MM.1S (cell line): ENCODE measurements around the gene ASIC4.

Experiments
- DNase-seq: peaks from one replicate; pipeline ENCODE4 v3.0.0-alpha.2; 2015
- H2AFZ ChIP-seq: fragments of 300-600 bp; sonication (generic); 2 replicates; pipeline ENCODE4 v1.6.0; 2016; ENCODE audit warnings: antibody characterized with exemption, low read length
- H3F3A ChIP-seq: fragments of 300-600 bp; sonication (generic); 2 replicates; pipeline ENCODE4 v1.6.1; 2016; ENCODE audit warnings: mild to moderate bottlenecking, antibody characterized with exemption, low read length, moderate library complexity, mixed read lengths; ENCODE audit not compliant: insufficient read depth
- H3K27ac ChIP-seq: fragments of 300-600 bp; sonication (generic); 2 replicates; pipeline ENCODE4 v1.5.1; 2016; ENCODE audit warnings: mild to moderate bottlenecking, low read length
- H3K27me3 ChIP-seq: fragments of 300-600 bp; sonication (generic); replicated peaks from 2 replicates; pipeline ENCODE4 v1.6.0; 2016; ENCODE audit warnings: low read length; ENCODE audit not compliant: insufficient read depth
- H3K36me3 ChIP-seq: fragments of 300-600 bp; sonication (generic); replicated peaks from 2 replicates; pipeline ENCODE4 v1.6.1; 2016; ENCODE audit warnings: mild to moderate bottlenecking, low read length, mixed read lengths; ENCODE audit not compliant: insufficient read depth
- H3K4me1 ChIP-seq: fragments of 300-600 bp; sonication (generic); 2 replicates; pipeline ENCODE4 v1.6.1; 2016; ENCODE audit warnings: low read length, mixed read lengths
- H3K4me2 ChIP-seq: fragments of 300-600 bp; sonication (generic); 2 replicates; pipeline ENCODE4 v1.6.0; 2016; ENCODE audit warnings: low read depth, low read length
- H3K4me3 ChIP-seq: fragments of 300-600 bp; sonication (generic); 2 replicates; pipeline ENCODE4 v1.5.1; 2016; ENCODE audit warnings: low read length, mixed read lengths
- H3K79me2 ChIP-seq: fragments of 300-600 bp; sonication (generic); 2 replicates; pipeline ENCODE4 v1.6.1; 2016; ENCODE audit warnings: mixed run types, low read length, mixed read lengths
- H3K9ac ChIP-seq: fragments of 300-600 bp; sonication (generic); 2 replicates; pipeline ENCODE4 v1.6.1; 2016; ENCODE audit warnings: low read length, mixed read lengths
- H3K9me2 ChIP-seq: fragments of 300-600 bp; sonication (generic); replicated peaks from 2 replicates; pipeline ENCODE4 v1.6.1; 2016; ENCODE audit warnings: mild to moderate bottlenecking, low read length, mixed read lengths; ENCODE audit not compliant: insufficient read depth
- H3K9me3 ChIP-seq: fragments of 300-600 bp; sonication (generic); replicated peaks from 2 replicates; pipeline ENCODE4 v1.6.1; 2016; ENCODE audit warnings: mild to moderate bottlenecking, low read length, mixed read lengths; ENCODE audit not compliant: insufficient read depth
- H4K20me1 ChIP-seq: fragments of 300-600 bp; sonication (generic); 2 replicates; pipeline ENCODE4 v1.6.1; 2016; ENCODE audit warnings: mild to moderate bottlenecking, low read length, moderate library complexity, mixed read lengths; ENCODE audit not compliant: insufficient read depth
- CTCF ChIP-seq: fragments of 300-600 bp; sonication (generic); IDR thresholded peaks from 2 replicates; pipeline ENCODE4 v1.5.1; 2016; ENCODE audit warnings: antibody characterized with exemption, low read length, mixed read lengths
- EZH2 ChIP-seq: fragments of 300-600 bp; sonication (generic); optimal IDR thresholded peaks from 2 replicates; pipeline ENCODE3; 2017; ENCODE audit warnings: low read depth, mild to moderate bottlenecking, antibody characterized with exemption, low read length, mixed read lengths
- EZH2phosphoT487 ChIP-seq: fragments of 300-600 bp; sonication (generic); IDR thresholded peaks from 2 replicates; pipeline ENCODE4 v1.6.1; 2018; ENCODE audit warnings: antibody characterized with exemption, low read length

ASIC4 gene

DNA sequence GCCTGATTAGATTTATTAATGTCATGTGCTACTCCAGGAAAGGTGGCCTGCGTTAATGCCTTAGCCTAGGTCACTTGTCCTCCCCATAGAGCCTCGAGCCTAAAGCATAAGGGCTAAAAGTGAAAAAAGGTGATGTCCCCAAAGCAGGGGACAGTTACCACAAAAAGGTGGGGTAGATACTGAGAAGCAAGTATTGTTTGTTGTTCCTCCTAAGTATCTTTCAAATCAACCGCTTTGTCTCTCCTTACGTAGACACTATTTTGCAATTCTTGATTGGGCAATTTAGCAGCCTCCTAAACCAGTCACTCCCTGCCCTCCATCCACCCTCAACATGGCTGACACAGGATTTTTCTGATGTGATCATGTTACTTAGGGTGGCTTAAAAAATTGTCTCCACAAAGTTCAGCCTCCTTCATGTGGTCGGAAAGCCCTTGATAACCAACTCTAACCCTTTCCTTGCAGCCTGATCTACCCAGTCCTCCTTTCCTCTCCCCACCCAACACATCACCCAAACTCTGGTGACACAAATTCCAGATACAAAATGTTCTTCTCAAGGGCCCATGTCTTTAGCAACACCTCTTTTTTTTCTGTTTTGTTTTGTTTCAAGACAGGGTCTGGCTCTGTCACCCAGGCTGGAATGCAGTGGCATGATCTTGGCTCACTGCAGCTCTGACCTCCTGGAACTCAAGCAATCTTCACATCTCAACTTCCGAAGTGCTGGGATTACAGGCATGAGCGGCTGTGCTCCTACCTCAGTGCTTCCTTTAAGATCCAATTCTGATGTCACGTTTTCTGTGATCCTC lies 64.7 kb downstream of the ASIC4 start:
- Histone ChIP-seq H4K20me1 (no peaks in the 10 kb centered on the region), H3K36me3 (no peaks in the 10 kb centered on the region), H3K9ac (no peak overlapping the region), H2AFZ (no peak overlapping the region), H3K9me2 (no peaks in the 10 kb centered on the region), H3K27me3 (peaks cover 53% of the 10 kb centered on the region), H3K4me1 (no peaks in the 10 kb centered on the region), H3K4me3 (no peak overlapping the region), H3K79me2 (no peaks in the 10 kb centered on the region), H3K4me2 (no peak overlapping the region), H3F3A (no peaks in the 10 kb centered on the region), H3K27ac (no peak overlapping the region), H3K9me3 (no peaks in the 10 kb centered on the region)
- TF ChIP-seq EZH2phosphoT487, result no peak
- TF ChIP-seq CTCF, result no peak
- TF ChIP-seq EZH2, result no peak
- DNase-seq, result no peak

- no peaks in the 10 kb centered on the region for H3K9me2 ChIP-seq
- no peaks in the 10 kb centered on the region for H3F3A ChIP-seq
- H4K20me1 ChIP-seq, result no peaks in the 10 kb centered on the region
- no peak overlapping the region for H3K27ac ChIP-seq
- H3K4me2 ChIP-seq, result no peak overlapping the region
- peaks cover 31% of the 10 kb centered on the region for H3K27me3 ChIP-seq
- no peaks in the 10 kb centered on the region for H3K9me3 ChIP-seq
- TF ChIP-seq EZH2 (no peak), EZH2phosphoT487 (no peak), CTCF (no peak)
- no peaks in the 10 kb centered on the region for H3K4me1 ChIP-seq
- H3K36me3 ChIP-seq, result no peaks in the 10 kb centered on the region
- H2AFZ ChIP-seq, result no peak overlapping the region
- DNase-seq, result no peak
- no peaks in the 10 kb centered on the region for H3K79me2 ChIP-seq
- H3K9ac ChIP-seq, result no peak overlapping the region
- H3K4me3 ChIP-seq, result no peak overlapping the region
Measured at GRCh38 chr2:219581346-219581745, 67.1 kb downstream of the ASIC4 start.
